DOHH2 (cell line): ENCODE data around the gene RARA.

ENCODE experiments used
- CTCF ChIP-seq: fragments of 200-600 bp; sonication (generic); IDR thresholded peaks from one replicate; pipeline ENCODE4 v1.5.1; 2014; ENCODE audit warnings: antibody characterized with exemption, mild to moderate bottlenecking, low read depth, low read length; ENCODE audit not compliant: poor library complexity, severe bottlenecking
- EZH2phosphoT487 ChIP-seq: fragments of 200-600 bp; sonication (generic); IDR thresholded peaks from 2 replicates; pipeline ENCODE4 v1.6.1; 2017; ENCODE audit warnings: borderline replicate concordance, mild to moderate bottlenecking, antibody characterized with exemption, low read length, moderate library complexity, mixed read lengths

DNA sequence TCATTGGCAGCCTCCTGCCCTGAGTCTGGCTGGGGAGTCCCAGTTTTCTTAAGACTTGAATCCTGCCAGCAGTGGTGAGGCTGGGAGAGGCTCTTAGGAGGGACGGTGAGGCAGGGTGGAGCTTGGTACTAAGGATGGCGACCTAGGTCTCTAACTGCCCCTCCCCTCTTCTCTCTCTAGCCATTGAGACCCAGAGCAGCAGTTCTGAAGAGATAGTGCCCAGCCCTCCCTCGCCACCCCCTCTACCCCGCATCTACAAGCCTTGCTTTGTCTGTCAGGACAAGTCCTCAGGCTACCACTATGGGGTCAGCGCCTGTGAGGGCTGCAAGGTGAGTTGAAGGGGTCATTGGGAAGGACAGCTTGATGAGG, 39.1 kb downstream of the RARA start:
- TF ChIP-seq CTCF (no peak), EZH2phosphoT487 (no peak)
